ENCODE results near the gene SURF4.
A peak's percentile ranks its signal among the peaks of the same experiment; 100 is the strongest.
"Not testable (repeated sequence)": the region's sequence is repeated elsewhere in the genome, so short reads cannot be mapped to it uniquely, and the experiment has no call there.

Gene SURF4

DNA sequence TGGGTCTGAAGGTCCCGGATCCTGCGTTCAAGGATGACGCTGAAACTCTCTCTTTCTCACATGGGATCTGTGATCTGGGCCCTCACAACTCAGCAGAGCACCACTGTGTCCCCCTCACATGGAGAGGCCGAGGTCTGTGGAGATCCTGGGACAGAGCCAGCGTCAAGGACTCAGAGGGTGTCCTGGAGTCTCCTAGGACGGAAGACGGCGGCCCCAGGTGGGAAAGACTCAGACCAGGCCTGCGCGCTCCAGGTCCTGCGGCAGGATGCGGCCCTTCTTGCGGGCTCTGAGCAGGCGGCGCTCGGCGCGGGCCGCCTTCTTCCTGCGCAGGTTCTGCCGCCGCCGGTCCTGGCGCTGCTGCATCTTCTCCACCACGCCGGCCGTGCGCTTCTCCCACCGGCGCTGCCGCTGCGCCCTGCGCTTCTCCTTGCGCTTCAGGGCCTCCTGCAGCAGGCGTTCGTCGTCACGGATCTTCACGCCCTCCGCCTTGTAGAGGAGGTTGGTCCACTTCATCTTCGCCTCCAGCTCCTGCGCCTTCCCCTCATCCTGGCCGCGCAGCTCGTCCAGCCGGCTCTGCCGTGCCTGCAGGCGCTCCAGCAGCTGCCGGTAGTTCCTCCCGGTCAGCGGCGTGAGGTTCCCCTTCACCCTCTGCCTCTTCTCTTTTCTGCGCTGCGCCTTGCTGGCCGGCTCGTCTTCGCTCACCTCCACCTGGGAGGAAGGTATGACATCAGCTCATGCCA is 44.0 kb downstream of the SURF4 start:
- H3K9me3 ChIP-seq (ENCODE audit: insufficient read depth, low read length, severe bottlenecking), result no peaks in the 10 kb centered on the region
- H4K20me1 ChIP-seq (ENCODE audit: insufficient read depth, low read length), result peaks cover 41% of the 10 kb centered on the region
- DNase-seq (no peak), ATAC-seq (ENCODE audit: insufficient read depth, low read depth) (no peak)
- H3K36me3 ChIP-seq (ENCODE audit: insufficient read depth, low read length), result peaks cover 47% of the 10 kb centered on the region
- no peak overlapping the region for H3K4me3 ChIP-seq (ENCODE audit: low read depth in 1 of 2, low read length in 2 of 2)
- no peak overlapping the region for H3K9ac ChIP-seq (ENCODE audit: low read depth, low read length)
- H3K4me1 ChIP-seq (ENCODE audit: insufficient read depth, low read length), result peaks cover 25% of the 10 kb centered on the region
- no peak overlapping the region for H2AFZ ChIP-seq (ENCODE audit: low read depth, low read length)
- peaks cover 33% of the 10 kb centered on the region for H3K79me2 ChIP-seq (ENCODE audit: insufficient read depth, low read length)
- H3K27ac ChIP-seq (ENCODE audit: low read length), result no peak overlapping the region
- no peak overlapping the region for H3K4me2 ChIP-seq (ENCODE audit: insufficient read depth, low read length)
- H3K27me3 ChIP-seq (ENCODE audit: insufficient read depth, low read length, poor library complexity), result no peaks in the 10 kb centered on the region
- TF ChIP-seq, protein P1, sequence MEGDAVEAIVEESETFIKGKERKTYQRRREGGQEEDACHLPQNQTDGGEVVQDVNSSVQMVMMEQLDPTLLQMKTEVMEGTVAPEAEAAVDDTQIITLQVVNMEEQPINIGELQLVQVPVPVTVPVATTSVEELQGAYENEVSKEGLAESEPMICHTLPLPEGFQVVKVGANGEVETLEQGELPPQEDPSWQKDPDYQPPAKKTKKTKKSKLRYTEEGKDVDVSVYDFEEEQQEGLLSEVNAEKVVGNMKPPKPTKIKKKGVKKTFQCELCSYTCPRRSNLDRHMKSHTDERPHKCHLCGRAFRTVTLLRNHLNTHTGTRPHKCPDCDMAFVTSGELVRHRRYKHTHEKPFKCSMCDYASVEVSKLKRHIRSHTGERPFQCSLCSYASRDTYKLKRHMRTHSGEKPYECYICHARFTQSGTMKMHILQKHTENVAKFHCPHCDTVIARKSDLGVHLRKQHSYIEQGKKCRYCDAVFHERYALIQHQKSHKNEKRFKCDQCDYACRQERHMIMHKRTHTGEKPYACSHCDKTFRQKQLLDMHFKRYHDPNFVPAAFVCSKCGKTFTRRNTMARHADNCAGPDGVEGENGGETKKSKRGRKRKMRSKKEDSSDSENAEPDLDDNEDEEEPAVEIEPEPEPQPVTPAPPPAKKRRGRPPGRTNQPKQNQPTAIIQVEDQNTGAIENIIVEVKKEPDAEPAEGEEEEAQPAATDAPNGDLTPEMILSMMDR (IDR thresholded peaks at IDR 0.05; ENCODE audit: borderline replicate concordance, extremely low read depth, low read length, poor library complexity, severe bottlenecking), result no peak
- no peak for TF ChIP-seq EZH2 (IDR thresholded peaks at IDR 0.05; ENCODE audit: borderline replicate concordance, low read depth, low read length, severe bottlenecking)

DNA sequence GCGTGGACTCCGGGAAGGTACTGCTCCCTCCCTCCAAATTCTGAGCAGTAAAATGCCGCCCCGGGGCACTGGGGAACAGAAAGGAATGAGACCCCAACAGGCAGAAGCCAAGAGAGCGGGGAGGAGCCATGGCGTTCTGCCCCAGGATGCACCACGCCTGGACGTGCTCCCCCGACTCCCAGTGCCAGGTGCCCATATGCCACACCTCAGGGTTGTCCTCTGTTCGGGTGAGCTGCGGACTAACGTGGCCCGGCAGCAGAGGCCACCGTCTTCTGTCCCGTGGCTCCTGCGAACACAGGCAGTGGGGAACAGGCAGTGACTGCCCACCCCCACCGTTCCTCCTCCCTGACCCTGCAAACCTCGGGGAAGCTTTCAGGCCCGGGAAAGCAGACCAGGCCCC is 44.6 kb downstream of the SURF4 start:
- TF ChIP-seq EZH2 (IDR thresholded peaks at IDR 0.05; ENCODE audit: borderline replicate concordance, low read depth, low read length, severe bottlenecking), result no peak

GRCh38 chr9:133329306-133330156 is 46.3 kb downstream of the SURF4 start:
- not testable (repeated sequence) for DNase-seq; H3K9me3 ChIP-seq (ENCODE audit: insufficient read depth, low read length, severe bottlenecking); H3K4me3 ChIP-seq (ENCODE audit: low read depth in 1 of 2, low read length in 2 of 2); H2AFZ ChIP-seq (ENCODE audit: low read depth, low read length); ATAC-seq (ENCODE audit: insufficient read depth, low read depth); H3K27ac ChIP-seq (ENCODE audit: low read length); H3K27me3 ChIP-seq (ENCODE audit: insufficient read depth, low read length, poor library complexity); H3K9ac ChIP-seq (ENCODE audit: low read depth, low read length); H3K4me2 ChIP-seq (ENCODE audit: insufficient read depth, low read length)
- peaks cover 42% of the 10 kb centered on the region for H3K36me3 ChIP-seq (ENCODE audit: insufficient read depth, low read length)
- H3K79me2 ChIP-seq (ENCODE audit: insufficient read depth, low read length), result peaks cover 16% of the 10 kb centered on the region
- peaks cover 11% of the 10 kb centered on the region for H3K4me1 ChIP-seq (ENCODE audit: insufficient read depth, low read length)
- TF ChIP-seq, protein P1 (IDR thresholded peaks at IDR 0.05; ENCODE audit: borderline replicate concordance, extremely low read depth, low read length, poor library complexity, severe bottlenecking), result peak; percentile 37
- peaks cover 34% of the 10 kb centered on the region for H4K20me1 ChIP-seq (ENCODE audit: insufficient read depth, low read length)

More for the DNA sequence above, 44.6 kb downstream of the SURF4 start:
- ATAC-seq (ENCODE audit: insufficient read depth, low read depth) (no peak), DNase-seq (no peak)
- no peak overlapping the region for H3K4me3 ChIP-seq (ENCODE audit: low read depth in 1 of 2, low read length in 2 of 2)
- H3K36me3 ChIP-seq (ENCODE audit: insufficient read depth, low read length), result peaks cover 47% of the 10 kb centered on the region
- no peaks in the 10 kb centered on the region for H3K9me3 ChIP-seq (ENCODE audit: insufficient read depth, low read length, severe bottlenecking)
- no peak overlapping the region for H3K27ac ChIP-seq (ENCODE audit: low read length)
- H3K79me2 ChIP-seq (ENCODE audit: insufficient read depth, low read length), result peaks cover 31% of the 10 kb centered on the region
- H3K4me2 ChIP-seq (ENCODE audit: insufficient read depth, low read length), result no peak overlapping the region
- H4K20me1 ChIP-seq (ENCODE audit: insufficient read depth, low read length), result peaks cover 41% of the 10 kb centered on the region
- H3K27me3 ChIP-seq (ENCODE audit: insufficient read depth, low read length, poor library complexity), result no peaks in the 10 kb centered on the region
- H3K4me1 ChIP-seq (ENCODE audit: insufficient read depth, low read length), result peaks cover 19% of the 10 kb centered on the region
- H2AFZ ChIP-seq (ENCODE audit: low read depth, low read length), result no peak overlapping the region
- H3K9ac ChIP-seq (ENCODE audit: low read depth, low read length), result no peak overlapping the region
